Astrocyte of the spinal cord (primary cell): ENCODE data around the gene PDE10A.

ENCODE experiments used
- DNase-seq: peaks from one replicate; pipeline ENCODE4 v3.0.0; 2011; ENCODE audit warnings: low read depth, low spot score
- H3K4me3 ChIP-seq: 2 replicates; pipeline ENCODE4 v1.5.1; 2011; ENCODE audit warnings: low read depth, mild to moderate bottlenecking, low read length, moderate library complexity
- CTCF ChIP-seq: IDR thresholded peaks from 2 replicates; pipeline ENCODE4 v1.5.1; 2012; ENCODE audit warnings: low read depth, mild to moderate bottlenecking, low read length, inconsistent platforms
- in situ Hi-C: cut with HindIII; loops from 2 replicates; pipeline ENCODE4 v1.10.0; 2017; ENCODE audit warnings: low sequenced_read_pairs

PDE10A gene

DNA sequence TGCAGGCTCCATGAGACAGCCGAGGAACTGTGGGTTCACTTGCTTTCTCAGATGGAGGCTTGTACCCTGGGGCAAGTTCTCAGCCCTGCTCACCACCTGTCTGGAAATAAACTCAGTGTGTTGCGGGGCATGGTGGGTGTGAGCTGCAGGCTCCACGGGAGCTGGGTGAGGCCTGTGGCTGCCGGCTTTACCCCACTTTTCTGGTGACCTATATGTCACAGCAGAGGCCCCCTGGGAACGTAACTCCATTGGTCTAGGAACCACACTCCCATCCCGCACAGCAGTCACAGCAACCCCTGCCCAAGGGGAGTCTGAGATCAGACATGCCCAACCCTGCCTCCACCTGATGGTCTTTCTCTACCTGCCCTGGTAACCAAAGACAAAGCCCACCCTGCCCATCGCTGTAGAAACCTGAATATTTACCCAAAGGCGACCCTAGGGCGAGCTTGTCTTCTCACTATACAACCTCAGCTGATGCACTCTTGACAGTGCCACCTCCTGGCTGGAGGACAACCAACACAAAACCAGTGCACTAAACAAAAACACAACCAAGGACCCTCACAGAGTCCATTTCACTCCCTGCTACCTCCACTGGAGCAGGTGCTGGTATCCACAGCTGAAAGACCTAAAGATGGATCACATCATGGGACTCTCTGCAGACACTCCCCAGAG, 174.3 kb downstream of the PDE10A start:
- no peak for TF ChIP-seq CTCF
- no peak overlapping the region for H3K4me3 ChIP-seq
- DNase-seq, result no peak
- in situ Hi-C loops, result no loop called here

- DNase-seq, result no peak
- no peak overlapping the region for H3K4me3 ChIP-seq
- no peak for TF ChIP-seq CTCF
- in situ Hi-C loops, result no loop called here
Observed at GRCh38 chr6:165487950-165488349, 175.1 kb downstream of the PDE10A start.

DNA sequence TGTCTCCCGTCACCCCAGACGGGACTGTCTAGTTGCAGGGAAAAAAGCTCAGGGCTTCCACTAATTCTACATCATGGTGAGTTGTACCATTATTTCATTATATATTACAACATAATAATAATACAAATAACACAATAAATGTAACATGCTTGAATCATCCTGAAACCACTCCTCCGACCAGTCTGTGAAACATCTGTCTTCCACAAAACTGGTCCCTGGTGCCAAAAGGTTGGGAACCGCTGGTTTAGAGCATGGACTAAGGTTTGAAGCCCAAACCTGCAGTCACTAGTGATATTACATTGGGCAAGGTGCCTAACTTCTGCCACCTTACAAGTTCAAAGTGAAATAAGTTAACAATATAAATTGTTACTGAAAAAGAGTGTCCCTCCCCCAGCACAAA, 175.7 kb downstream of the PDE10A start:
- in situ Hi-C loops, result no loop called here
- no peak for DNase-seq
- TF ChIP-seq CTCF, result no peak
- H3K4me3 ChIP-seq, result no peak overlapping the region

DNA sequence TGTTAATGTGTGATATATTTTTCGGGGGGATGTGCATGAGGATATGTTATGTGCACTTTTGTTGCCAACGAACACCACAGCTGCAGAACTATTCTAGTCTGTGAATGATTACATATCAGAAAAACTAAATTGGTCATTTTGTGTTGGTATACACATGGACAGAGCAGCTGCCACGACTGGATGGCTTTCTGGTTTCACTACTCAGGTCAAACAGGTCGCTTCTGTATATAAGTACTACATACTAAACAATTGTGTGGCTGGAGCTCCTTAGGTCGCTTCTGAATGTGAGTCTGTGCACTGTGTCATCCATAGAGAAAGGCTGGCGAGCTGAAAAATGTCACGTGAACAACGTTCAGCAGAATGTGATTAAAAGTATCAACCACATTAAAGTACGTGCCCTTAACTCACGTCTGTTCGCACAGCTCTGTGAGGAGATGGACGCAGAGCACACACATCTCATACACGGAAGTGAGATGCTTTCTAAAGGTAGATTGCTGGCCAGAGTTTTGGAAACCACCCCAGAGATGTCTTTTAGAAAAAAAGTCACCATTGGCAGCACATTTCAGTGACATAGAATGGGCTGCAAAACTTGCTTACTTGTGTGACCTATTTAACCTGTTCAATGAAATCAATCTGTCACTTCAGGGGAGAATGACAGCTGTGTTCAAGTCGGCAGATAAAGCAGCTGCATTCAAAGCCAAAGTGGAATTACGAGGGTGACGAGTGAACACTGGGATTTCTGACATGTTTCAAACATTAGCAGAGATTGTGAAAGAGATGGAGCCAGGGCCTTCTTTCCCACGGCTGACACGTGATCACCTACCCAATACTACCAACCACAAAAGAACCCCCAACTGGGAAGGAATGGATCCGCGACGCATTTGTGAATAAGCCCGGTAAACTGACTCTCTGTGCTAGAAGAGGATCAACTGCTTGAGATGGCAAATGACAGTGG, 176.6 kb downstream of the PDE10A start:
- no peak overlapping the region for H3K4me3 ChIP-seq
- in situ Hi-C loops, result no loop called here
- no peak for DNase-seq
- no peak for TF ChIP-seq CTCF

DNA sequence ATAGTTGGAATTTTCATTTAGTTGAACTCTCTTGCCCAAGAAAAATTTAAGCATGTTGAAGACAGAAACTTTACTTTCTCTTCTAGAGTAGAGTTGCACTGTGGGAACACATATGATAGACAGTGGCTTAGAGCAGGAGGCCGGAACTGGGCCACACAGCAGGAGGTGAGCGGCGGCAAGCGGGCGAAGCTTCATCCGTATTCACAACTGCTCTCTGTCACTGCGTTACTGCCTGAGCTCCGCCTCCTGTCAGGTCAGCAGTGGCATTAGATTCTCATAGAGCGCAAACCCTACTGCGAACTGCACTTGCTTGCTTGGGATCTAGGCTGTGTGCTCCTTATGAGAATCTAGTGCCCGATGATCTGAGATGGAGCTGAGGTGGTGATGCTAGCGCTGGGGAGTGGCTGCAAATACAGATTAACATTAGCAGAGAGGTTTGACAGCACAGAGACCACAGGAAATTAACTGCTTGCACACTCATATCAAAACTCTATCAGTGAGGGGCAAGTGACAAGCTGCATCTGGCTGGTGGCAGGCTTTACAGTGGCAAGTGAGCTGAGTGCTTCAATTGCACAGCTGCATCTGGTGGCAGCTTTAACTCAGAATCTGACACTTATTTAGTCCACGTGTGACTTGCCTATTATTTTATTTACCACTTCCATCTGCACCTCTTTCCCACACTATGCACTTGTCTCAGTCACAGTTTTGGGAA, 178.7 kb downstream of the PDE10A start:
- in situ Hi-C loops, result no loop called here
- no peak for TF ChIP-seq CTCF

DNA sequence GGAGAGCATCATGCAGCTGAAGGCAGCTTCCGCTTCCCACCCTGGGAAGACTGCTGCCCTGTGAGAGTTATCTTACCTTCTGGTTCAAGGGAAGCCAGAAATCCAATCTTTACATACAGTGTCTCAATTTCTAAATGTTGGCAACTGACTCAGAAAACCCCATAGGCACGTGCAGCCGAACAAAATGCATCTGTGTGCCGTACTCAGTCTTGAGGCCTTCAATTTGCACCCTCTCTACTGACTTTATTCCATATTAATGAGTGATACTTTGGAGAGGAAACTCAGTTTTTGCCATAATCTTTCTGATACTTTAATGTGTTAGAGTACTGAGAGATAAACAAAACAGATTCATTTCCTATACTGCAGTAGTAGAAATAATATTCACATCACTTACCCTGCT, 181.1 kb downstream of the PDE10A start:
- no peak for DNase-seq
- no peak overlapping the region for H3K4me3 ChIP-seq
- in situ Hi-C loops, result no loop called here
- no peak for TF ChIP-seq CTCF

More for the DNA sequence above, 178.7 kb downstream of the PDE10A start:
- DNase-seq, result no peak
- H3K4me3 ChIP-seq, result no peak overlapping the region
